NCI-H460 (cell line): Measurements from ENCODE around the gene GAGE1. TPM values are rescaled to one million over a fixed set of nuclear protein-coding genes. Genes with fewer than 3 reads are reported as not detected.
"Not testable (repeated sequence)": the region's sequence is repeated elsewhere in the genome, so short reads cannot be mapped to it uniquely, and the experiment has no call there.

ENCODE experiments used
- DNase-seq: peaks from one replicate; pipeline ENCODE4 v3.0.0-alpha.2; 2016; ENCODE audit warnings: low read depth; ENCODE audit errors: extremely low read depth
- polyA plus RNA-seq: library from polyadenylated mRNA; depleted of rRNA; stranded (reverse); fragments of >200 nt; gene quantifications from 2 replicates; pipeline ENCODE4 v1.2.3, GENCODE V29; 2014; cell fraction: nucleus; rRNA removed
- total RNA-seq: library from RNA; depleted of rRNA; stranded (reverse); fragments of >200 nt; shearing (Covaris generic); gene quantifications from 2 replicates; pipeline ENCODE4 v1.2.3, GENCODE V29; 2014; rRNA removed

GAGE1 gene
- total RNA-seq: not detected in 2 replicates
- not detected in 2 replicates for polyA plus RNA-seq

- DNase-seq: not testable (repeated sequence)
Observed at GRCh38 chrX:49598720-49599119, at the start of gene GAGE1. TSS of gene GAGE1 (plus strand) at chrX:49599020. CDS start at chrX:49600175, 1,155 bp downstream.

DNA sequence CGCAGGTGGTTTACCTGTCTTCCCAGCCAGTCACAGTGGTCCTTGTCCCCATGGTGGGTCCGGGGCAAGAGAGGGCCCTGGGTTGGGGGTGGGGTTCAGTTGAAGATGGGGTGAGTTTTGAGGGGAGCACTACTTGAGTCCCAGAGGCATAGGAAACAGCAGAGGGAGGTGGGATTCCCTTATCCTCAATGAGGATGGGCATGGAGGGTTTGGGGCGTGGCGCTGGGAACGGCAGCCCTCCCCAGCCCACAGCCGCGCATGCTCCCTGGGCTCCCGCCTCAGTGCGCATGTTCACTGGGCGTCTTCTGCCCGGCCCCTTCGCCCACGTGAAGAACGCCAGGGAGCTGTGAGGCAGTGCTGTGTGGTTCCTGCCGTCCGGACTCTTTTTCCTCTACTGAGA, 47.8 kb upstream of the GAGE1 start, which contains the start of gene GAGE12E:
GAGE12E (plus strand) TSS at position 301 of the 400 bp plus-strand sequence. CDS start 1,155 bp downstream, outside the sequence.
- not testable (repeated sequence) for DNase-seq

- not testable (repeated sequence) for DNase-seq
Observed at GRCh38 chrX:49560542-49560941, 38.3 kb upstream of the GAGE1 start, which contains the start of gene GAGE12F. TSS of gene GAGE12F (plus strand) at chrX:49560842. CDS start at chrX:49561997, 1,155 bp downstream.

- not testable (repeated sequence) for DNase-seq
Observed at GRCh38 chrX:49568728-49569127, 30.1 kb upstream of the GAGE1 start.

DNA sequence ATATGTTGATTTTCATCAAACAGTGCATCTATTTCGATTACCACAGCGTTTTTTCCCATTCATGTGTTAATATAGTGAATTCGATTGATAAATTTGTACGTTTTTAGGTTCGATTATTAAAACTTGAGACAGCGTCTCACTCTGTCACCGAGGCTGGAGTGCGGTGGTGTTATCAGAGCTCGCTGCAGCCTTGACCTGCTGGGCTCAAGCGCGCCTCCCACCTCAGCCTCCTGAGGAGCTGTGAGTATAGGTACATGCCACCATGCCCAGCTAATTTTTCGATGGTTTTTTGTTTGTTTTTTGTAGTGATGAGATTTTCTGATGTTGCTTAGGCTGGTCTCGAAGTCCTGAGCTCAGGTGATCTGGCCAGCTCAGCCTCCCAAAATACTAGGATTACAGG, 29.7 kb upstream of the GAGE1 start:
- DNase-seq: not testable (repeated sequence)

DNA sequence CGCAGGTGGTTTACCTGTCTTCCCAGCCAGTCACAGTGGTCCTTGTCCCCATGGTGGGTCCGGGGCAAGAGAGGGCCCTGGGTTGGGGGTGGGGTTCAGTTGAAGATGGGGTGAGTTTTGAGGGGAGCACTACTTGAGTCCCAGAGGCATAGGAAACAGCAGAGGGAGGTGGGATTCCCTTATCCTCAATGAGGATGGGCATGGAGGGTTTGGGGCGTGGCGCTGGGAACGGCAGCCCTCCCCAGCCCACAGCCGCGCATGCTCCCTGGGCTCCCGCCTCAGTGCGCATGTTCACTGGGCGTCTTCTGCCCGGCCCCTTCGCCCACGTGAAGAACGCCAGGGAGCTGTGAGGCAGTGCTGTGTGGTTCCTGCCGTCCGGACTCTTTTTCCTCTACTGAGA, 28.7 kb upstream of the GAGE1 start, which contains the start of gene GAGE12G:
GAGE12G (plus strand) TSS at position 301 of the 400 bp plus-strand sequence. CDS start 1,155 bp downstream, outside the sequence.
- DNase-seq: not testable (repeated sequence)

DNA sequence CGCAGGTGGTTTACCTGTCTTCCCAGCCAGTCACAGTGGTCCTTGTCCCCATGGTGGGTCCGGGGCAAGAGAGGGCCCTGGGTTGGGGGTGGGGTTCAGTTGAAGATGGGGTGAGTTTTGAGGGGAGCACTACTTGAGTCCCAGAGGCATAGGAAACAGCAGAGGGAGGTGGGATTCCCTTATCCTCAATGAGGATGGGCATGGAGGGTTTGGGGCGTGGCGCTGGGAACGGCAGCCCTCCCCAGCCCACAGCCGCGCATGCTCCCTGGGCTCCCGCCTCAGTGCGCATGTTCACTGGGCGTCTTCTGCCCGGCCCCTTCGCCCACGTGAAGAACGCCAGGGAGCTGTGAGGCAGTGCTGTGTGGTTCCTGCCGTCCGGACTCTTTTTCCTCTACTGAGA, 19.2 kb upstream of the GAGE1 start, which contains the start of gene GAGE12H:
GAGE12H (plus strand) TSS at position 301 of the 400 bp plus-strand sequence. CDS start 1,155 bp downstream, outside the sequence.
- not testable (repeated sequence) for DNase-seq

GRCh38 chrX:49589196-49589595, 9.6 kb upstream of the GAGE1 start, which contains the start of gene GAGE2A:
TSS of gene GAGE2A (plus strand) at chrX:49589496. CDS start at chrX:49590651, 1,155 bp downstream.
- DNase-seq: not testable (repeated sequence)

DNA sequence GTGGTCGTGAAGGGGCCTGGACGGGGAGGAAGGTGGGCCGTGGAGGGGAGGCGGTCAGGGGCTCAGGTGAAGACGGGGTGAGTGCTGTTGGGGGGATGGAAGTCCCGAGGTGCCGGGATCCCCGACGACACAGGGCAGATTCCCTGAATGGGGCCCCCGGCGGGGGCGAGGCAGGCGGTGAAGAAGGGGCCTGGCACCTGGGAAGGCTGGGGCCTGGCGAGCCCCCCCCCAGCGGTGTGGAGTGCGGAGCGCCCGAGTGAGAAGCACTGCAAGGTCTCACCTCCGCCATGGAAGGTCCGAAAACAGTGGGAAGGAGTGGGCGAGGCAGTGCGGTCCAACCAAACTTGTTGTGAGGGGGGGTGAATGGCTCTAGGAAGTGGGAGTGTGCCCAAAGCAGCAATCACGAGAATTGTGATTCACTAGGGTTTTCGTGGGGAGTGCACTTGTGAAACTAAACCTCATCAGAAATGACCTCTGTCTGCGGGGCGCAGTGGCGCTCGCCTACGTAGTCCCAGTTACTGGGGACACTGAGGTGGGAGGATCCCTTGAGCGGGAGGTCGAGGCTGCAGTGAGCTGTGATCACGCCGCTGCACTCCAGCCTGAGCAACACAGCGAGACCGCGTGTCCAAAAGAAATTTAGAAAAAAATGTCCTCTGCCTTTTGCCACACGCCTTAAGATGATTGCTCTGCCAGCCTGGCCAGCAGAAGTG, 8.9 kb upstream of the GAGE1 start:
- DNase-seq: not testable (repeated sequence)

DNA sequence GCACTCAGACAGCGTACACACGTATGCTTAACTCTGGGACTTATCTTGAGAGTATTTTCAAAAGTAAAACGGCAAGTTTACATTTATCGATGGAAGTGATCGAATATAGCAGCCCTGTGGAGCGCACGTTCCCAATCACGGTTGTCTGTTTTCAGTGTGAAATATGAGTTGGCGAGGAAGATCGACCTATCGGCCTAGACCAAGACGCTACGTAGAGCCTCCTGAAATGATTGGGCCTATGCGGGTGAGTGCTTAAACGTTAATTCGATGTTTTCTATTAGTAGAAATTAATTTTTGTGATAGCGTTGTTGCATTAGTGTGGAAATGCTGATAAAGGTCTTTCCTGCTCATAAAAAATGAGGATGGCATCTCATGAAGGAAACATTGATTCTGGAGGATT, 8.3 kb upstream of the GAGE1 start:
- DNase-seq: not testable (repeated sequence)

- no peak for DNase-seq
Observed at GRCh38 chrX:49610718-49611310, 12.0 kb downstream of the GAGE1 start.

DNA sequence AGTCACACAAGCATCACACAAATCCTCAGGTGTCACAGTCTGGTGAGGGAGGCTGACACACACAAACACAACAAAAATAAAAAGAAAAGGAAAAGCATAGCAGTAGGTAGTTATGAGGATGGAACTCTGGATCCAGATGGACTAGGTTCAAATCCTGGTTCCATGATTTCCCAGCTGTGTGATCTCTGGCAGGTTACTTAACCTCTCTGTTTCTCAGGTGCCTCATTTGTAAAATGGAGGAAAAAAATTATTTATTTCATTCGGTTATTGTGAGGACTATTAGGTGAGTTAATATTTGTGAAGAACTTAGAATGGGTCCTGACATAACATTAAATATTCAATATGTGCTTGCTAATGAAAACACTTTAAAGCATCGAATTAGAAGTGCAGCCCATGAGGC, 19.8 kb downstream of the GAGE1 start:
- DNase-seq: no peak

GRCh38 chrX:49627086-49627777, 28.4 kb downstream of the GAGE1 start:
- peak; percentile 33 for DNase-seq

DNA sequence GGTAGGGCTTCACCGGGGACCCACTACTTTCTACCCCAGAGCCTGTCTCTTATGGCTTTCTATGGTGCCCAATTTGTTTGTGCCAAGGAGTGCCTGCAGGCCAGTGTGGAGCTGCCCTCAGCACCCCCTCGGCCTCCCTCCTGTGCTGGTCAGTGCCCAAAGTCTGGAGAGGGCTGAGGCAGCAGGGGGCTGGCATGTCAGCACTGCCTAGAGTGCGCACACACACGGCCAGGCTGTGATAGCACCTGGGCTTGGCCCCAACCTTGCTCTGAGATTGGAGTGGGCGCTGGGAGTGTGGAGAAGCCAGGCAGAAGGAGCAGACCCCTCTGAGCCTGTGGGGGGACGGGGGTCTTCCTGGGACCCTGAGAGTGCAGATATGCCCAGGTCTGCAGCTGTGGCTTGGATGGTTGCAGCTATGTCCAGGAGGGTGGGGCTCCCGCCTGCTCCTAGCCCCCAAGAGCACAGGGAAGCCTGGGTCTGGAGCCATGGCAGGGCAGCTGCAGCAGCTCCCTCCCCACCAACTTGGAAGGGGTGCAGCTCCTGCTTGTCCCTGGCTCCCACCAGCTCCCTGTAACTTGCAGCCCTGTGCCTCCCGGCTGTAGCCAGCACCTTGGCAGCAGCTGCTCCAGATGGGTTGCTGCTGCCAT, 46.3 kb downstream of the GAGE1 start:
- DNase-seq: no peak

GRCh38 chrX:49656533-49656932, 57.7 kb downstream of the GAGE1 start:
- no peak for DNase-seq

Other genes with a start within 250 kb of the GAGE1 start
- gene GAGE12C, start 66.8 kb upstream of the GAGE1 start, total RNA-seq: not detected in 2 replicates
- gene GAGE12D, start 57.3 kb upstream of the GAGE1 start, total RNA-seq: not detected in 2 replicates
- gene GAGE12E, start 47.7 kb upstream of the GAGE1 start, total RNA-seq: not detected in 2 replicates
- gene GAGE12F, start 38.2 kb upstream of the GAGE1 start, total RNA-seq: not detected in 2 replicates
- gene GAGE12G, start 28.6 kb upstream of the GAGE1 start, total RNA-seq: not detected in 2 replicates
- not detected in 2 replicates for gene GAGE12H, start 19.1 kb upstream of the GAGE1 start, total RNA-seq
- gene GAGE2A, start 9.5 kb upstream of the GAGE1 start, total RNA-seq: not detected in 2 replicates
- gene PAGE1, start 97.0 kb downstream of the GAGE1 start, total RNA-seq: not detected in 2 replicates
- not detected in 2 replicates for gene PAGE4, start 230.3 kb downstream of the GAGE1 start, total RNA-seq